K562 (cell line): Measurements from ENCODE around the gene CHDH.

Experiments
- ATF7 ChIP-seq: fragments of 450-650 bp; IDR thresholded peaks from 2 replicates; pipeline ENCODE4 v1.7.1; 2014; ENCODE audit warnings: mild to moderate bottlenecking, moderate library complexity
- CCAR2 ChIP-seq: fragments of 200-400 bp; formaldehyde crosslinking; IDR thresholded peaks from 2 replicates; pipeline ENCODE4 v1.6.1; 2017; ENCODE audit warnings: mild to moderate bottlenecking, low read depth, low read length
- CREB1 ChIP-seq, 2 experiments: sonication (generic) in 1 of 2; formaldehyde crosslinking in 1 of 2; IDR thresholded peaks; 2 replicates each; pipeline versions ENCODE4 v1.6.1 to v1.8.0; 2012 to 2022; ENCODE audit warnings: inconsistent platforms in 1 of 2, mild to moderate bottlenecking in 1 of 2, missing genetic modification reagents in 1 of 2, moderate library complexity in 1 of 2
- DACH1 ChIP-seq: fragments of 450-650 bp; IDR thresholded peaks from 2 replicates; pipeline ENCODE4 v1.6.1; 2018; ENCODE audit not compliant: partially characterized antibody
- EHMT2 ChIP-seq: fragments of 450-650 bp; IDR thresholded peaks from 2 replicates; pipeline ENCODE4 v1.6.1; 2018; ENCODE audit warnings: antibody characterized with exemption
- GTF2B ChIP-seq: IDR thresholded peaks from 2 replicates; pipeline ENCODE4 v1.6.1; 2011; ENCODE audit not compliant: insufficient read length; ENCODE audit errors: extremely low read depth
- HDAC2 ChIP-seq: fragments of 450-650 bp; IDR thresholded peaks from 2 replicates; pipeline ENCODE4 v1.6.1; 2016; ENCODE audit warnings: mild to moderate bottlenecking
- NFE2L1 ChIP-seq: fragments of 450-650 bp; IDR thresholded peaks from 2 replicates; pipeline ENCODE4 v1.6.1; 2016; ENCODE audit warnings: missing genetic modification characterization, low read depth, mild to moderate bottlenecking, missing compliant biosample characterization, moderate library complexity, borderline replicate concordance
- POLR2A ChIP-seq: fragments of 450-650 bp; conservative IDR thresholded peaks from 2 replicates; pipeline ENCODE4 v1.6.1; 2016
- ZFP36 ChIP-seq: fragments of 150-350 bp; IDR thresholded peaks from 2 replicates; pipeline ENCODE4 v1.6.1; 2018; ENCODE audit warnings: low read length, low read depth; ENCODE audit not compliant: partially characterized antibody
- ZKSCAN1 ChIP-seq: fragments of 150-350 bp; IDR thresholded peaks from 2 replicates; pipeline ENCODE4 v1.6.1; 2016; ENCODE audit warnings: low read depth, low read length
- TF ChIP-seq, protein P1 (sequence below), 2 experiments: fragments of 450-650 bp in 1 of 2; sonication (generic) in 1 of 2; formaldehyde crosslinking in 1 of 2; IDR thresholded peaks; 2 replicates each; pipeline versions ENCODE4 v1.7.1 to v1.9.0; 2016 to 2022; ENCODE audit warnings: inconsistent platforms in 1 of 2, mild to moderate bottlenecking in 1 of 2, missing genetic modification reagents in 1 of 2
- TF ChIP-seq, protein P2 (sequence below), 2 experiments: fragments of 150-350 bp in 1 of 2; IDR thresholded peaks; 2 replicates each; pipeline ENCODE4 v1.6.1; 2012 to 2016; ENCODE audit warnings: low read depth in 2 of 2, low read length in 2 of 2, mild to moderate bottlenecking in 1 of 2, moderate library complexity in 1 of 2

DNA sequence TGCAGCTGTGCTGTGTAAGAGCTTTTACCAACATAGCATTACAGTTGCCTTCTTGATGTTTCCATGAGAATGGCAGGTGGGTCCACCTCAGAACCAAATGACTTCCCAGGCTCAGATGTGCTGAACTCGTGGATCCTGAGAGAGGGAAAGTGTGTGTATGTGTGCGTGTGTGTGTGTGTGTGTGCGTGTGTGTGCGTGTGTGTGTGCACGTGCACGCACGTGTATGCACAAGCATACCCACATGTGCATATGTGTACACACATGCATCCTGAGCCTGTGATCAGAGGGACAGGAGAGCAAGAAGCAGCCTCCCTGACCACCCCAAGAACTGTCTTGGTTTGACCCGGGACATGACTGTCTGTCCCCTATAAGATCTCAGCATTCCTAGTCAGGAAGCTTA lies 48.1 kb downstream of the CHDH start:
- TF ChIP-seq CCAR2 (no peak), POLR2A (no peak), ZFP36 (no peak), NFE2L1 (tag) (no peak), ATF7 (no peak), CREB1 (IDR thresholded peaks at IDR 0.05) (no peak), CREB1 (CRISPR knock-in tag; IDR thresholded peaks at IDR 0.05) (no peak), ZKSCAN1 (no peak), EHMT2 (no peak), GTF2B (no peak), HDAC2 (no peak), DACH1 (no peak)
- TF ChIP-seq, protein P1, sequence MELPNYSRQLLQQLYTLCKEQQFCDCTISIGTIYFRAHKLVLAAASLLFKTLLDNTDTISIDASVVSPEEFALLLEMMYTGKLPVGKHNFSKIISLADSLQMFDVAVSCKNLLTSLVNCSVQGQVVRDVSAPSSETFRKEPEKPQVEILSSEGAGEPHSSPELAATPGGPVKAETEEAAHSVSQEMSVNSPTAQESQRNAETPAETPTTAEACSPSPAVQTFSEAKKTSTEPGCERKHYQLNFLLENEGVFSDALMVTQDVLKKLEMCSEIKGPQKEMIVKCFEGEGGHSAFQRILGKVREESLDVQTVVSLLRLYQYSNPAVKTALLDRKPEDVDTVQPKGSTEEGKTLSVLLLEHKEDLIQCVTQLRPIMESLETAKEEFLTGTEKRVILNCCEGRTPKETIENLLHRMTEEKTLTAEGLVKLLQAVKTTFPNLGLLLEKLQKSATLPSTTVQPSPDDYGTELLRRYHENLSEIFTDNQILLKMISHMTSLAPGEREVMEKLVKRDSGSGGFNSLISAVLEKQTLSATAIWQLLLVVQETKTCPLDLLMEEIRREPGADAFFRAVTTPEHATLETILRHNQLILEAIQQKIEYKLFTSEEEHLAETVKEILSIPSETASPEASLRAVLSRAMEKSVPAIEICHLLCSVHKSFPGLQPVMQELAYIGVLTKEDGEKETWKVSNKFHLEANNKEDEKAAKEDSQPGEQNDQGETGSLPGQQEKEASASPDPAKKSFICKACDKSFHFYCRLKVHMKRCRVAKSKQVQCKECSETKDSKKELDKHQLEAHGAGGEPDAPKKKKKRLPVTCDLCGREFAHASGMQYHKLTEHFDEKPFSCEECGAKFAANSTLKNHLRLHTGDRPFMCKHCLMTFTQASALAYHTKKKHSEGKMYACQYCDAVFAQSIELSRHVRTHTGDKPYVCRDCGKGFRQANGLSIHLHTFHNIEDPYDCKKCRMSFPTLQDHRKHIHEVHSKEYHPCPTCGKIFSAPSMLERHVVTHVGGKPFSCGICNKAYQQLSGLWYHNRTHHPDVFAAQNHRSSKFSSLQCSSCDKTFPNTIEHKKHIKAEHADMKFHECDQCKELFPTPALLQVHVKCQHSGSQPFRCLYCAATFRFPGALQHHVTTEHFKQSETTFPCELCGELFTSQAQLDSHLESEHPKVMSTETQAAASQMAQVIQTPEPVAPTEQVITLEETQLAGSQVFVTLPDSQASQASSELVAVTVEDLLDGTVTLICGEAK (IDR thresholded peaks at IDR 0.05): no peak
- TF ChIP-seq, protein P1 (CRISPR knock-in tag; IDR thresholded peaks at IDR 0.05): no peak
- TF ChIP-seq, protein P2, sequence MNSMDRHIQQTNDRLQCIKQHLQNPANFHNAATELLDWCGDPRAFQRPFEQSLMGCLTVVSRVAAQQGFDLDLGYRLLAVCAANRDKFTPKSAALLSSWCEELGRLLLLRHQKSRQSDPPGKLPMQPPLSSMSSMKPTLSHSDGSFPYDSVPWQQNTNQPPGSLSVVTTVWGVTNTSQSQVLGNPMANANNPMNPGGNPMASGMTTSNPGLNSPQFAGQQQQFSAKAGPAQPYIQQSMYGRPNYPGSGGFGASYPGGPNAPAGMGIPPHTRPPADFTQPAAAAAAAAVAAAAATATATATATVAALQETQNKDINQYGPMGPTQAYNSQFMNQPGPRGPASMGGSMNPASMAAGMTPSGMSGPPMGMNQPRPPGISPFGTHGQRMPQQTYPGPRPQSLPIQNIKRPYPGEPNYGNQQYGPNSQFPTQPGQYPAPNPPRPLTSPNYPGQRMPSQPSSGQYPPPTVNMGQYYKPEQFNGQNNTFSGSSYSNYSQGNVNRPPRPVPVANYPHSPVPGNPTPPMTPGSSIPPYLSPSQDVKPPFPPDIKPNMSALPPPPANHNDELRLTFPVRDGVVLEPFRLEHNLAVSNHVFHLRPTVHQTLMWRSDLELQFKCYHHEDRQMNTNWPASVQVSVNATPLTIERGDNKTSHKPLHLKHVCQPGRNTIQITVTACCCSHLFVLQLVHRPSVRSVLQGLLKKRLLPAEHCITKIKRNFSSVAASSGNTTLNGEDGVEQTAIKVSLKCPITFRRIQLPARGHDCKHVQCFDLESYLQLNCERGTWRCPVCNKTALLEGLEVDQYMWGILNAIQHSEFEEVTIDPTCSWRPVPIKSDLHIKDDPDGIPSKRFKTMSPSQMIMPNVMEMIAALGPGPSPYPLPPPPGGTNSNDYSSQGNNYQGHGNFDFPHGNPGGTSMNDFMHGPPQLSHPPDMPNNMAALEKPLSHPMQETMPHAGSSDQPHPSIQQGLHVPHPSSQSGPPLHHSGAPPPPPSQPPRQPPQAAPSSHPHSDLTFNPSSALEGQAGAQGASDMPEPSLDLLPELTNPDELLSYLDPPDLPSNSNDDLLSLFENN (IDR thresholded peaks at IDR 0.05; ENCODE audit: low read depth in 2 of 2, low read length in 2 of 2): no peak
